Heart left ventricle (tissue), 13 donors: ENCODE data around the gene PBX1.

Experiments
- POLR2A ChIP-seq, 2 donors: fragments of 450-650 bp; IDR thresholded peaks; one replicate each; pipeline ENCODE4 v1.6.1; 2017; ENCODE audit warnings: antibody characterized with exemption in 2 of 2, mild to moderate bottlenecking in 2 of 2, moderate library complexity in 2 of 2
- TF ChIP-seq, protein P1 (sequence below), 12 donors: fragments of 200-600 bp; sonication (generic) in 4 of 12; IDR thresholded peaks; one replicate each; pipeline versions ENCODE4 v1.5.0 to v1.8.0; 2018 to 2022; ENCODE audit warnings: antibody characterized with exemption in 12 of 12, mild to moderate bottlenecking in 5 of 12
- donor health status: ischemic (EF 13 %, LVEDD 7.1; RV severe dilation, severe dysfunction).
- donor health status: DM: no; HTN: yes; CAD: no.
- donor health status: DM: no; HTN: no; CAD: no.
- donor health status: ischemic (EF 25% LVEDD 6.9; RV normal size, moderate dysfunction).
- donor health status: ischemic (EF 25% LVEDD 5.7; RV mildly dilated, moderate dysfunction).
- donor health status: ischemic (EF 35%, LVEDD 5.7; RV mildly dilated, moderate dysfunction).
- donor health status: nonischemic (EF 11% LVEDD 7.7; RV severe dilation, severe dysfunction).
- donor health status: DM: yes; HTN: yes; CAD: no.
- donor health status: PGD.
- donor health status: ischemic (EF 29% LVEDD 5.4; RV normal size, mild dysfunction).
- donor health status: nonischemic (EF 23%, LVEDD 6.1; RV moderate dilation, normal function).

DNA sequence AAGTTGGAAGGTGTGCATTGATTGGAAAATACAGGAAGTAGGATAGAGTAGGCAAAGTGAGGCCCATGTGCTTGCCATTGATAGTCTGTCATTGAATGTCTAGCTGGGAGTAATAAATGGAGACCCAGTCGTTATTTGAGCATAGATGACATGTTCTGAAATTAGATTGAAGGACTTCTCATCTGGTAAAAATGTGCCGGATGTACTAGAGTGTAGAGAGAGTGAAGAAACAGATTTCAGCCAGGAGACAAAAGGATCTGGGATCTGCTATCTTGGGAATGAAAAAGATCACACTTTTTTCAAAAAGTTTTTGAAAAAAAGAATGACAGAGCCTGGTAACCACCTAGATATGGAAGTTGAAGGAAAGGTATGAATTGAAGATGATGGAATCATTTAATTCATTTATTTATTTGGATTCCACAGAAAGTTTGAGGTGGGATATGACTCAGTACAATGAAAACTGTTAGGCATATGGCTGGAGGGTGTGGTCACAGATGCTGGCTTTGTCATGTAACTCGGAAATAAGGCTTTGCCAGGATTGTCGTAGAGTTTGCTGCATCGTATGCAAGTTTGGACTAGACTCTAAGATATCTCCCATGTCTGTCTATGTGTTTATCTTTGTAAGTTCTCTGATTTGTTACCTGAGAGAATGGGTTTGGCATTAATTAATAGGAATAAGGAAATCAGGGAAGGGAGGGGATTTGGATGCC lies 137.1 kb downstream of the PBX1 start:
- TF ChIP-seq, protein P1, sequence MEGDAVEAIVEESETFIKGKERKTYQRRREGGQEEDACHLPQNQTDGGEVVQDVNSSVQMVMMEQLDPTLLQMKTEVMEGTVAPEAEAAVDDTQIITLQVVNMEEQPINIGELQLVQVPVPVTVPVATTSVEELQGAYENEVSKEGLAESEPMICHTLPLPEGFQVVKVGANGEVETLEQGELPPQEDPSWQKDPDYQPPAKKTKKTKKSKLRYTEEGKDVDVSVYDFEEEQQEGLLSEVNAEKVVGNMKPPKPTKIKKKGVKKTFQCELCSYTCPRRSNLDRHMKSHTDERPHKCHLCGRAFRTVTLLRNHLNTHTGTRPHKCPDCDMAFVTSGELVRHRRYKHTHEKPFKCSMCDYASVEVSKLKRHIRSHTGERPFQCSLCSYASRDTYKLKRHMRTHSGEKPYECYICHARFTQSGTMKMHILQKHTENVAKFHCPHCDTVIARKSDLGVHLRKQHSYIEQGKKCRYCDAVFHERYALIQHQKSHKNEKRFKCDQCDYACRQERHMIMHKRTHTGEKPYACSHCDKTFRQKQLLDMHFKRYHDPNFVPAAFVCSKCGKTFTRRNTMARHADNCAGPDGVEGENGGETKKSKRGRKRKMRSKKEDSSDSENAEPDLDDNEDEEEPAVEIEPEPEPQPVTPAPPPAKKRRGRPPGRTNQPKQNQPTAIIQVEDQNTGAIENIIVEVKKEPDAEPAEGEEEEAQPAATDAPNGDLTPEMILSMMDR (IDR thresholded peaks at IDR 0.05), result no peak
- no peak for TF ChIP-seq POLR2A (IDR thresholded peaks at IDR 0.05)
